WTC11 (cell line): ENCODE measurements around the gene SDE2. TPM values are rescaled to one million over a fixed set of nuclear protein-coding genes. Genes with fewer than 3 reads are reported as not detected.

ENCODE experiments used
- ATAC-seq: fragments of 200-7000 bp; cut with Tn5 transposase; 2 replicates; pipeline ENCODE4 v1.10.0; 2021; ENCODE audit warnings: mild to moderate bottlenecking, moderate library complexity
- CTCF ChIA-PET: fragments of 300-600 bp; sonication (Branson Sonifier 250); formaldehyde crosslinking; loops from one replicate; lab custom pipeline; 2021; ENCODE audit warnings: antibody characterized with exemption; lab: Charles Lee
- POLR2A ChIA-PET: fragments of 350-600 bp; sonication (Branson Sonifier 250); formaldehyde crosslinking; loops from one replicate; lab custom pipeline; 2021; ENCODE audit warnings: antibody characterized with exemption; lab: Charles Lee
- DNase-seq: peaks from one replicate; pipeline ENCODE4 v3.0.0; 2021; ENCODE audit warnings: low spot score
- H3K27ac Mint-ChIP-seq: 2 replicates; pipeline ENCODE4 v1.8.0; 2021; ENCODE audit warnings: mixed read lengths
- H3K27me3 Mint-ChIP-seq: 2 replicates; pipeline ENCODE4 v1.8.0; 2021; ENCODE audit warnings: low read depth, mild to moderate bottlenecking, moderate library complexity, mixed read lengths
- H3K36me3 Mint-ChIP-seq: 2 replicates; pipeline ENCODE4 v1.8.0; 2021; ENCODE audit warnings: mixed read lengths
- H3K4me1 Mint-ChIP-seq: 2 replicates; pipeline ENCODE4 v1.8.0; 2022; ENCODE audit warnings: mixed read lengths
- H3K4me3 Mint-ChIP-seq: 2 replicates; pipeline ENCODE4 v1.8.0; 2021; ENCODE audit warnings: mild to moderate bottlenecking, moderate library complexity, mixed read lengths
- H3K9me3 Mint-ChIP-seq: 2 replicates; pipeline ENCODE4 v1.8.0; 2021; ENCODE audit warnings: mixed read lengths
- ATF2 ChIP-seq: sonication (generic); formaldehyde crosslinking; IDR thresholded peaks from 2 replicates; pipeline ENCODE4 v1.8.1; 2022; ENCODE audit warnings: low read depth, missing genetic modification reagents, borderline replicate concordance
- ETV6 ChIP-seq: sonication (generic); formaldehyde crosslinking; IDR thresholded peaks from 2 replicates; pipeline ENCODE4 v1.8.1; 2022; ENCODE audit warnings: mild to moderate bottlenecking, missing genetic modification reagents
- HMGA2 ChIP-seq: fragments of 250-450 bp; sonication (Bioruptor Pico); IDR thresholded peaks from 2 replicates; pipeline ENCODE4 v1.4.0; 2021; ENCODE audit warnings: mild to moderate bottlenecking, moderate library complexity
- KAT7 ChIP-seq: sonication (generic); formaldehyde crosslinking; IDR thresholded peaks from 2 replicates; pipeline ENCODE4 v1.8.1; 2023; ENCODE audit warnings: missing genetic modification reagents, mild to moderate bottlenecking, borderline replicate concordance
- NFATC4 ChIP-seq: fragments of 250-450 bp; sonication (Bioruptor Pico); IDR thresholded peaks from 2 replicates; pipeline ENCODE4 v1.9.0; 2021; ENCODE audit warnings: mild to moderate bottlenecking
- RELA ChIP-seq: sonication (generic); formaldehyde crosslinking; IDR thresholded peaks from 2 replicates; pipeline ENCODE4 v1.8.1; 2022; ENCODE audit warnings: missing genetic modification reagents, mild to moderate bottlenecking, borderline replicate concordance
- total RNA-seq: library from RNA; stranded (reverse); gene quantifications from 3 replicates; pipeline ENCODE4 v1.2.3, GENCODE V29; 2021

Gene SDE2
- total RNA-seq, 1 experiment from 2014 or later: 17.2 TPM

- Mint-ChIP-seq H3K27ac (no peak overlapping the region), H3K9me3 (no peaks in the 10 kb centered on the region), H3K27me3 (no peaks in the 10 kb centered on the region), H3K36me3 (no peaks in the 10 kb centered on the region), H3K4me1 (peaks cover 4% of the 10 kb centered on the region), H3K4me3 (no peak overlapping the region)
- TF ChIP-seq ETV6 (CRISPR knock-in tag) (no peak), HMGA2 (CRISPR knock-in tag) (no peak), KAT7 (no peak), NFATC4 (CRISPR knock-in tag) (no peak), ATF2 (CRISPR knock-in tag) (no peak), RELA (CRISPR knock-in tag) (no peak)
- ChIA-PET CTCF (no interaction called here), POLR2A (no interaction called here)
- DNase-seq (no peak), ATAC-seq (no peak)
Observed at GRCh38 chr1:225933072-225933471, 66.1 kb downstream of the SDE2 start.

Other genes starting within 250 kb of the SDE2 start
- 374 to 395 TPM (median 375 TPM) in 3 replicates for gene SRP9, start 221.5 kb downstream of the SDE2 start, total RNA-seq
- gene EPHX1, start 189.2 kb downstream of the SDE2 start, total RNA-seq: 60.9 to 66.2 TPM (median 64.4 TPM) in 3 replicates
- gene TMEM63A, start 117.0 kb downstream of the SDE2 start, total RNA-seq: 61.1 to 91.7 TPM (median 69.3 TPM) in 3 replicates
- gene LEFTY1, start 110.2 kb downstream of the SDE2 start, total RNA-seq: 47.0 to 52.9 TPM (median 49.0 TPM) in 3 replicates
- 81.5 to 90.3 TPM (median 86.0 TPM) in 3 replicates for gene PYCR2, start 75.1 kb downstream of the SDE2 start, total RNA-seq
- 13.9 to 15.5 TPM (median 14.0 TPM) in 3 replicates for gene LEFTY2, start 58.1 kb downstream of the SDE2 start, total RNA-seq
- 894 to 987 TPM (median 963 TPM) in 3 replicates for gene H3-3A, start 63.4 kb upstream of the SDE2 start, total RNA-seq
- 30.5 to 38.9 TPM (median 31.1 TPM) in 3 replicates for gene ACBD3, start 187.4 kb upstream of the SDE2 start, total RNA-seq
- gene MIXL1, start 224.3 kb upstream of the SDE2 start, total RNA-seq: 5.1 to 6.4 TPM (median 5.6 TPM) in 3 replicates